Measurements from ENCODE around the gene DAB1.

Gene DAB1

GRCh38 chr1:57109883-57110282 lies 314.0 kb downstream of the DAB1 start:
- H3K4me2 ChIP-seq (ENCODE audit: low read length): no peak overlapping the region
- H3K27ac ChIP-seq: no peak overlapping the region
- no peaks in the 10 kb centered on the region for H3K9me3 ChIP-seq (ENCODE audit: control insufficient read depth, low read length)
- no peaks in the 10 kb centered on the region for H3K4me1 ChIP-seq
- no peak for TF ChIP-seq CTCF (IDR thresholded peaks at IDR 0.05)
- no peaks in the 10 kb centered on the region for H3K79me2 ChIP-seq
- no peak overlapping the region for H3K4me3 ChIP-seq (ENCODE audit: low read depth, low read length)
- H2AFZ ChIP-seq: no peak overlapping the region
- H3K36me3 ChIP-seq (ENCODE audit: control insufficient read depth, insufficient read depth, low read length): no peaks in the 10 kb centered on the region
- H3K9ac ChIP-seq: no peak overlapping the region
- H3K27me3 ChIP-seq (ENCODE audit: control insufficient read depth, insufficient read depth, low read length): no peaks in the 10 kb centered on the region

GRCh38 chr1:57109247-57109646 lies 314.6 kb downstream of the DAB1 start:
- Histone ChIP-seq H3K79me2 (no peaks in the 10 kb centered on the region), H3K27me3 (ENCODE audit: control insufficient read depth, insufficient read depth, low read length) (no peaks in the 10 kb centered on the region), H2AFZ (no peak overlapping the region), H3K4me3 (ENCODE audit: low read depth, low read length) (no peak overlapping the region), H3K9ac (no peak overlapping the region), H3K9me3 (ENCODE audit: control insufficient read depth, low read length) (no peaks in the 10 kb centered on the region), H3K4me2 (ENCODE audit: low read length) (no peak overlapping the region), H3K4me1 (no peaks in the 10 kb centered on the region), H3K27ac (no peak overlapping the region), H3K36me3 (ENCODE audit: control insufficient read depth, insufficient read depth, low read length) (no peaks in the 10 kb centered on the region)
- no peak for TF ChIP-seq CTCF (IDR thresholded peaks at IDR 0.05)

GRCh38 chr1:57106296-57106695 lies 317.6 kb downstream of the DAB1 start:
- no peak overlapping the region for H3K4me2 ChIP-seq (ENCODE audit: low read length)
- H3K9me3 ChIP-seq (ENCODE audit: control insufficient read depth, low read length): no peaks in the 10 kb centered on the region
- H3K9ac ChIP-seq: no peak overlapping the region
- no peaks in the 10 kb centered on the region for H3K36me3 ChIP-seq (ENCODE audit: control insufficient read depth, insufficient read depth, low read length)
- no peaks in the 10 kb centered on the region for H3K79me2 ChIP-seq
- H3K27ac ChIP-seq: no peak overlapping the region
- no peaks in the 10 kb centered on the region for H3K27me3 ChIP-seq (ENCODE audit: control insufficient read depth, insufficient read depth, low read length)
- no peak overlapping the region for H2AFZ ChIP-seq
- H3K4me3 ChIP-seq (ENCODE audit: low read depth, low read length): no peak overlapping the region
- no peak for TF ChIP-seq CTCF (IDR thresholded peaks at IDR 0.05)
- H3K4me1 ChIP-seq: no peaks in the 10 kb centered on the region

GRCh38 chr1:57102561-57103326 lies 321.1 kb downstream of the DAB1 start:
- no peak for TF ChIP-seq CTCF (IDR thresholded peaks at IDR 0.05)
- H3K4me1 ChIP-seq: no peaks in the 10 kb centered on the region
- H3K4me3 ChIP-seq (ENCODE audit: low read depth, low read length): no peak overlapping the region
- H3K36me3 ChIP-seq (ENCODE audit: control insufficient read depth, insufficient read depth, low read length): no peaks in the 10 kb centered on the region
- no peak overlapping the region for H3K9ac ChIP-seq
- no peak overlapping the region for H3K27ac ChIP-seq
- no peaks in the 10 kb centered on the region for H3K27me3 ChIP-seq (ENCODE audit: control insufficient read depth, insufficient read depth, low read length)
- no peak overlapping the region for H2AFZ ChIP-seq
- H3K9me3 ChIP-seq (ENCODE audit: control insufficient read depth, low read length): no peaks in the 10 kb centered on the region
- H3K4me2 ChIP-seq (ENCODE audit: low read length): no peak overlapping the region
- H3K79me2 ChIP-seq: no peaks in the 10 kb centered on the region

- Histone ChIP-seq H2AFZ (no peak overlapping the region), H3K9me3 (ENCODE audit: control insufficient read depth, low read length) (no peaks in the 10 kb centered on the region), H3K36me3 (ENCODE audit: control insufficient read depth, insufficient read depth, low read length) (no peaks in the 10 kb centered on the region), H3K79me2 (no peaks in the 10 kb centered on the region), H3K4me1 (no peaks in the 10 kb centered on the region), H3K9ac (no peak overlapping the region), H3K27me3 (ENCODE audit: control insufficient read depth, insufficient read depth, low read length) (no peaks in the 10 kb centered on the region), H3K4me3 (ENCODE audit: low read depth, low read length) (no peak overlapping the region), H3K27ac (no peak overlapping the region), H3K4me2 (ENCODE audit: low read length) (no peak overlapping the region)
- no peak for TF ChIP-seq CTCF (IDR thresholded peaks at IDR 0.05)
Measured at GRCh38 chr1:57101209-57101608, 322.7 kb downstream of the DAB1 start.
